ENCODE data around the gene CRHR2.

- TF ChIP-seq, protein P1, sequence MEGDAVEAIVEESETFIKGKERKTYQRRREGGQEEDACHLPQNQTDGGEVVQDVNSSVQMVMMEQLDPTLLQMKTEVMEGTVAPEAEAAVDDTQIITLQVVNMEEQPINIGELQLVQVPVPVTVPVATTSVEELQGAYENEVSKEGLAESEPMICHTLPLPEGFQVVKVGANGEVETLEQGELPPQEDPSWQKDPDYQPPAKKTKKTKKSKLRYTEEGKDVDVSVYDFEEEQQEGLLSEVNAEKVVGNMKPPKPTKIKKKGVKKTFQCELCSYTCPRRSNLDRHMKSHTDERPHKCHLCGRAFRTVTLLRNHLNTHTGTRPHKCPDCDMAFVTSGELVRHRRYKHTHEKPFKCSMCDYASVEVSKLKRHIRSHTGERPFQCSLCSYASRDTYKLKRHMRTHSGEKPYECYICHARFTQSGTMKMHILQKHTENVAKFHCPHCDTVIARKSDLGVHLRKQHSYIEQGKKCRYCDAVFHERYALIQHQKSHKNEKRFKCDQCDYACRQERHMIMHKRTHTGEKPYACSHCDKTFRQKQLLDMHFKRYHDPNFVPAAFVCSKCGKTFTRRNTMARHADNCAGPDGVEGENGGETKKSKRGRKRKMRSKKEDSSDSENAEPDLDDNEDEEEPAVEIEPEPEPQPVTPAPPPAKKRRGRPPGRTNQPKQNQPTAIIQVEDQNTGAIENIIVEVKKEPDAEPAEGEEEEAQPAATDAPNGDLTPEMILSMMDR (IDR thresholded peaks at IDR 0.05): no peak
- no peak for TF ChIP-seq POLR2A (IDR thresholded peaks at IDR 0.05)
Observed at GRCh38 chr7:30618961-30619360, 63.3 kb downstream of the CRHR2 start.
